Body of pancreas (tissue), 4 donors: ENCODE results near the gene DUS2.

Experiments used
- POLR2A ChIP-seq, 3 donors: fragments of 450-650 bp; IDR thresholded peaks; one replicate each; pipeline ENCODE4 v1.6.1; 2016; ENCODE audit warnings: antibody characterized with exemption in 3 of 3, mild to moderate bottlenecking in 2 of 3
- TF ChIP-seq, protein P1 (sequence below), 7 experiments: fragments of 450-650 bp in 4 of 7; fragments of 200-600 bp in 3 of 7; sonication (generic) in 3 of 7; IDR thresholded peaks; one replicate each; pipeline ENCODE4 v1.5.1; 2016 to 2019; ENCODE audit warnings: antibody characterized with exemption in 7 of 7

DNA sequence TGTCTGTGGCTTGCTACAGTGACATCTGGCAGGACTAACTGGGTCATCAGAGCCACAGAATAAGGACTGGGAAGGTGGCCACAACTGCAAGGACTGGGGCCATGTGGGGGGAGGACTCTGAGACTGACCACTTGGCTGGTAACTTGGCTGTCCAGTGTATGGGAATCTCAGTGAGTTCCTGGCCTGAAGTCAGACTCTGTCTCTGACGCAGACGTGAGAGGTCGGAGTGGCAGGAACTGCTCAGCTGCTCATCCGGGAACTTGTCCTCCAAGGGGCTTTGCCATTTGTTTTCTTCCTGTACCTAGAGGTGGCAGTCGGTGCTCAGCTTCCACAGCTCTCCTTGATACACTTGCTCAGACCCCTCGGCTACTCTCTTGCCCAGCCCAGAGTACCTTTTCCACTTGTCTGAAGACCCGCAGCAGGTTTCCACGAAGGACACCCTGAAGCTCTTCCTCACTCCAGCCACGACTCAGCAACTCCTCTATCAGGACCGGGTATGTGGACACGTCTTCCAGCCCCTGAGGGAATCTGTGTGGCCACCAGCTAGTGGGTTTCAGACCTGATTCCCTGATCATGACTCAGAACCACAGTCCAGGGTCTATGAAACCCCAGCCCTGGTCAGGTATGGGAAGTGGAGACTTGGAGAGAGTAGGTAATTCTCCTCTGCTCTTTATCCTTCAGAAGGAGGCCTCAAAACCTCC is 35.5 kb upstream of the DUS2 start:
- TF ChIP-seq, protein P1, sequence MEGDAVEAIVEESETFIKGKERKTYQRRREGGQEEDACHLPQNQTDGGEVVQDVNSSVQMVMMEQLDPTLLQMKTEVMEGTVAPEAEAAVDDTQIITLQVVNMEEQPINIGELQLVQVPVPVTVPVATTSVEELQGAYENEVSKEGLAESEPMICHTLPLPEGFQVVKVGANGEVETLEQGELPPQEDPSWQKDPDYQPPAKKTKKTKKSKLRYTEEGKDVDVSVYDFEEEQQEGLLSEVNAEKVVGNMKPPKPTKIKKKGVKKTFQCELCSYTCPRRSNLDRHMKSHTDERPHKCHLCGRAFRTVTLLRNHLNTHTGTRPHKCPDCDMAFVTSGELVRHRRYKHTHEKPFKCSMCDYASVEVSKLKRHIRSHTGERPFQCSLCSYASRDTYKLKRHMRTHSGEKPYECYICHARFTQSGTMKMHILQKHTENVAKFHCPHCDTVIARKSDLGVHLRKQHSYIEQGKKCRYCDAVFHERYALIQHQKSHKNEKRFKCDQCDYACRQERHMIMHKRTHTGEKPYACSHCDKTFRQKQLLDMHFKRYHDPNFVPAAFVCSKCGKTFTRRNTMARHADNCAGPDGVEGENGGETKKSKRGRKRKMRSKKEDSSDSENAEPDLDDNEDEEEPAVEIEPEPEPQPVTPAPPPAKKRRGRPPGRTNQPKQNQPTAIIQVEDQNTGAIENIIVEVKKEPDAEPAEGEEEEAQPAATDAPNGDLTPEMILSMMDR (IDR thresholded peaks at IDR 0.05): no peak
- TF ChIP-seq POLR2A (IDR thresholded peaks at IDR 0.05): no peak
